IMR-90 (cell line): ENCODE data around the gene BCL2L1. TPM values are rescaled to one million over a fixed set of nuclear protein-coding genes. Genes with fewer than 3 reads are reported as not detected.

ENCODE experiments used
- ATAC-seq: fragments of 200-7000 bp; cut with Tn5 transposase; 2 replicates; pipeline ENCODE4 v1.9.1; 2020; ENCODE audit warnings: low read depth, mild to moderate bottlenecking, moderate library complexity
- BruUV-seq: library from RNA; stranded (reverse); fragments of 400-500 nt; replicated peaks from 2 replicates; lab custom pipeline; 2021; lab: Mats Ljungman, UMichigan
- CTCF ChIA-PET: fragments of 300-600 bp; formaldehyde crosslinking; extraction: SDS; loops from one replicate; lab custom pipeline; 2021; ENCODE audit warnings: antibody characterized with exemption; lab: Yijun Ruan, JAX
- POLR2A ChIA-PET: fragments of 300-600 bp; sonication (Branson Sonifier 250); formaldehyde crosslinking; loops from one replicate; lab custom pipeline; 2022; ENCODE audit warnings: antibody characterized with exemption; ENCODE audit not compliant: unreplicated experiment; lab: Charles Lee
- DNase-seq: peaks from one replicate; pipeline ENCODE4 v3.0.0; 2013
- H2AFZ ChIP-seq: replicated peaks from 2 replicates; pipeline ENCODE3; 2013; ENCODE audit warnings: low read length, mild to moderate bottlenecking; ENCODE audit not compliant: poor library complexity
- H2AK5ac ChIP-seq: 2 replicates; pipeline ENCODE4 v1.6.1; 2013; ENCODE audit warnings: low read depth, low read length, inconsistent platforms
- H2AK9ac ChIP-seq: replicated peaks from 2 replicates; pipeline ENCODE3; 2013; ENCODE audit warnings: mild to moderate bottlenecking, low read depth, low read length, moderate library complexity; ENCODE audit not compliant: poor library complexity
- H2BK120ac ChIP-seq: 2 replicates; pipeline ENCODE4 v1.6.1; 2013; ENCODE audit warnings: low read depth, low read length, inconsistent platforms
- H2BK15ac ChIP-seq: 3 replicates; pipeline ENCODE4 v1.6.1; 2013; ENCODE audit warnings: low read depth, low read length, inconsistent platforms
- H2BK20ac ChIP-seq: 2 replicates; pipeline ENCODE4 v1.6.1; 2013; ENCODE audit warnings: low read depth, mild to moderate bottlenecking, inconsistent platforms, low read length, moderate library complexity
- H2BK5ac ChIP-seq: 2 replicates; pipeline ENCODE4 v1.6.1; 2013; ENCODE audit warnings: mild to moderate bottlenecking, low read depth, low read length, inconsistent platforms; ENCODE audit not compliant: poor library complexity, severe bottlenecking
- H3K14ac ChIP-seq: replicated peaks from 2 replicates; pipeline ENCODE4 v1.6.1; 2013; ENCODE audit warnings: low read depth, low read length, inconsistent platforms
- H3K18ac ChIP-seq: 2 replicates; pipeline ENCODE4 v1.6.1; 2013; ENCODE audit warnings: low read depth, low read length, control low read depth
- H3K23ac ChIP-seq: 2 replicates; pipeline ENCODE4 v1.6.1; 2013; ENCODE audit warnings: low read depth, low read length, inconsistent platforms
- H3K27ac ChIP-seq: 2 replicates; pipeline ENCODE4 v1.5.1; 2013; ENCODE audit warnings: mild to moderate bottlenecking, control low read depth, low read length; ENCODE audit not compliant: insufficient read depth
- H3K27me3 ChIP-seq: 2 replicates; pipeline ENCODE4 v1.6.1; 2013; ENCODE audit warnings: low read length; ENCODE audit not compliant: control insufficient read depth, insufficient read depth
- H3K36me3 ChIP-seq: 2 replicates; pipeline ENCODE4 v1.6.1; 2013; ENCODE audit warnings: low read length, mixed read lengths; ENCODE audit not compliant: control insufficient read depth, insufficient read depth
- H3K4ac ChIP-seq: 2 replicates; pipeline ENCODE4 v1.6.1; 2013; ENCODE audit warnings: low read depth, low read length, inconsistent platforms
- H3K4me1 ChIP-seq: 2 replicates; pipeline ENCODE4 v1.6.1; 2013; ENCODE audit warnings: low read length, mixed read lengths; ENCODE audit not compliant: control insufficient read depth, insufficient read depth
- H3K4me2 ChIP-seq: 2 replicates; pipeline ENCODE4 v1.6.1; 2013; ENCODE audit warnings: low read depth, mild to moderate bottlenecking, control low read depth, low read length, moderate library complexity
- H3K4me3 ChIP-seq: 2 replicates; pipeline ENCODE4 v1.5.1; 2013; ENCODE audit warnings: low read depth, mild to moderate bottlenecking, control low read depth, low read length, moderate library complexity; ENCODE audit not compliant: insufficient read depth
- H3K56ac ChIP-seq: 2 replicates; pipeline ENCODE4 v1.6.1; 2013; ENCODE audit warnings: low read length, inconsistent platforms; ENCODE audit not compliant: insufficient read depth; ENCODE audit errors: extremely low read depth
- H3K79me1 ChIP-seq, 2 experiments: 2 replicates each; pipeline ENCODE4 v1.6.1; 2013; ENCODE audit warnings: low read length in 2 of 2, inconsistent platforms in 1 of 2, low read depth in 1 of 2
- H3K9ac ChIP-seq: 2 replicates; pipeline ENCODE4 v1.6.1; 2013; ENCODE audit warnings: low read depth, low read length, control low read depth
- H3K9me1 ChIP-seq: 2 replicates; pipeline ENCODE4 v1.6.1; 2013; ENCODE audit warnings: low read length, inconsistent platforms; ENCODE audit not compliant: insufficient read depth
- H3K9me3 ChIP-seq: 2 replicates; pipeline ENCODE4 v1.6.1; 2013; ENCODE audit warnings: low read length; ENCODE audit not compliant: control insufficient read depth, insufficient read depth
- H4K20me1 ChIP-seq: 2 replicates; pipeline ENCODE4 v1.6.1; 2013; ENCODE audit warnings: low read length, inconsistent platforms; ENCODE audit not compliant: insufficient read depth
- H4K5ac ChIP-seq: 2 replicates; pipeline ENCODE4 v1.6.1; 2013; ENCODE audit warnings: mild to moderate bottlenecking, low read depth, low read length, control low read depth
- H4K8ac ChIP-seq, 2 experiments: 2 replicates each; pipeline ENCODE4 v1.6.1; 2013; ENCODE audit warnings: low read depth in 2 of 2, low read length in 2 of 2, control low read depth in 1 of 2, inconsistent platforms in 1 of 2
- H4K91ac ChIP-seq: 2 replicates; pipeline ENCODE4 v1.6.1; 2013; ENCODE audit warnings: low read depth, low read length, inconsistent platforms; ENCODE audit not compliant: insufficient read depth
- BHLHE40 ChIP-seq: fragments of 150-350 bp; IDR thresholded peaks from 2 replicates; pipeline ENCODE4 v1.6.1; 2016; ENCODE audit warnings: mild to moderate bottlenecking, low read depth, low read length
- MAZ ChIP-seq: IDR thresholded peaks from 2 replicates; pipeline ENCODE4 v1.6.1; 2012; ENCODE audit warnings: low read depth, mild to moderate bottlenecking, low read length, improper control_type of control experiment, moderate library complexity, borderline replicate concordance
- NFE2L2 ChIP-seq: fragments of 150-350 bp; IDR thresholded peaks from 2 replicates; pipeline ENCODE4 v1.6.1; 2016; ENCODE audit warnings: low read depth, mild to moderate bottlenecking, low read length
- POLR2A ChIP-seq: IDR thresholded peaks from 2 replicates; pipeline ENCODE4 v1.6.1; 2012; ENCODE audit warnings: mild to moderate bottlenecking, low read depth, low read length
- RAD21 ChIP-seq: IDR thresholded peaks from 2 replicates; pipeline ENCODE4 v1.6.1; 2012; ENCODE audit warnings: low read length, improper control_type of control experiment
- SMC3 ChIP-seq: fragments of 150-350 bp; IDR thresholded peaks from 2 replicates; pipeline ENCODE4 v1.6.1; 2016; ENCODE audit warnings: low read depth, mild to moderate bottlenecking, antibody characterized with exemption, low read length, moderate library complexity
- WGBS, 2 experiments: methylation state at CpG; one replicate each; pipeline versions ENCODE4 v1.1.5 to v1.1.7; 2013; ENCODE audit warnings: missing lambda C conversion rate in 2 of 2; ENCODE audit not compliant: insufficient read length in 1 of 2; ENCODE audit errors: extremely low coverage in 2 of 2; 5-methylcytosine and 5-hydroxymethylcytosine counted together
- dilution Hi-C: fragments of 300-500 bp; cut with HindIII; formaldehyde crosslinking; loops from one replicate; pipeline ENCODE4 v1.14.3; 2018; ENCODE audit warnings: low sequenced_read_pairs; ENCODE audit not compliant: unreplicated experiment
- in situ Hi-C: fragments of 300-500 bp; cut with MboI; formaldehyde crosslinking; loops from 3 replicates; pipeline ENCODE4 v1.14.3; 2019; ENCODE audit warnings: low sequenced_read_pairs, inconsistent platforms, mixed read lengths
- intact Hi-C: fragments of 100-400 bp; cut with micrococcal nuclease; formaldehyde crosslinking; loops from 2 replicates; pipeline ENCODE4 v1.10.0; 2022
- polyA plus RNA-seq, 3 experiments: library from polyadenylated mRNA; depleted of rRNA; stranded (reverse); fragments of >200 nt; gene quantifications; 2 replicates each; pipeline ENCODE4 v1.2.3, GENCODE V29; 2012; ENCODE audit warnings: low replicate concordance in 1 of 3
- total RNA-seq: library from RNA; depleted of rRNA; stranded (reverse); fragments of >200 nt; gene quantifications from 2 replicates; pipeline ENCODE4 v1.2.3, GENCODE V29; 2012

Gene BCL2L1
- total and polyA plus RNA-seq, 2 of the 4 experiments (the other 2 are of a cell fraction), result 40.2 to 41.9 TPM

DNA sequence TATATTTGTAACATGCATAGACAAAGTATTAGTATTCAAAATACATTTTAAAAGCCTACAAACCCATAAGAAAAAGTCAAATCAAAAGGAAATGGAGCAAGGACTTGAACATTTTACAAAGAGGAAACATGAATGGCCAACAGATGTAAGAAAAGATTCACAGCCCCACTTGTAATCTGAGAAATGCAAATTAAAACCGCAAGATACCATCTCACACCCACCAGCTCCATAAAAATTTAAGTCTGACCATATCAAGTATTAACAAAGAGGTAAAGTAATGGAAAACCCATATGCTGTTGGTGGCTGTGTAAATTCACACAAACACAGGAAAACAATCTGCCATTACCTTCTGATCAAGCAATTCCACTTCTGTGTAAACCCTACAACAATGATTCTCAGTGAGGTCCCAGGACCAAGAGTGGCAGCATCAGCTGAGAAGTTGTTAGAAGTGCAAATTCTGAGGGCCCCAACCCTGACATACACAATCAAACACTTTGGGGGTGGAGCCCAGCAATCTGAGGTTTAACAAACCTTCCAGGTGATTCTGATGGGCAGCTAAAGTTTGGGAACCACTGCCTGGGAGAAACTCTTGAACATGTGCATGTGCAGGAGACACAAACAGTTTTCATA, 30.9 kb downstream of the BCL2L1 start:
- Histone ChIP-seq H3K27me3 (no peaks in the 10 kb centered on the region), H3K79me1 (peaks cover 51 to 83% of the 10 kb centered on the region in 2 experiments), H3K56ac (no peak overlapping the region), H3K14ac (peak overlapping the region; percentile 0; the same call in 1 of the 2 replicates), H3K27ac (peak overlapping the region; percentile 33; the same call in 1 of the 2 replicates), H4K20me1 (no peaks in the 10 kb centered on the region; the same call in 1 of the 2 replicates), H3K4me1 (peaks cover 15% of the 10 kb centered on the region), H2BK20ac (peak overlapping the region; percentile 8; the same call in 1 of the 2 replicates), H2BK120ac (peak overlapping the region; percentile 35; the same call in 1 of the 2 replicates), H3K9me1 (peaks cover 31% of the 10 kb centered on the region), H3K4ac (peak overlapping the region; percentile 46; the same call in 1 of the 2 replicates), H2BK5ac (peak overlapping the region; percentile 57), H2BK15ac (no peak overlapping the region), H3K23ac (peak overlapping the region; percentile 58), H2AK9ac (no peak overlapping the region), H2AK5ac (no peak overlapping the region), H4K8ac (no peak overlapping the region), H3K36me3 (peaks cover 5% of the 10 kb centered on the region), H3K9ac (no peak overlapping the region), H3K4me3 (no peak overlapping the region), H4K91ac (no peak overlapping the region), H2AFZ (no peak overlapping the region), H3K9me3 (no peaks in the 10 kb centered on the region), H3K18ac (peak overlapping the region; percentile 14; the same call in 1 of the 2 replicates), H4K5ac (peak overlapping the region; percentile 8; the same call in 1 of the 2 replicates), H3K4me2 (peak overlapping the region; percentile 36; the same call in 1 of the 2 replicates)
- BruUV-seq, result no TSS peak
- no peak for TF ChIP-seq BHLHE40
- TF ChIP-seq NFE2L2, result no peak
- TF ChIP-seq SMC3, result no peak
- TF ChIP-seq RAD21, result no peak
- TF ChIP-seq MAZ, result no peak
- TF ChIP-seq POLR2A, result no peak
- ChIA-PET CTCF (no interaction called here), POLR2A (no interaction called here)
- ATAC-seq (no peak), DNase-seq (peak; percentile 59)
- intact Hi-C loops, result no loop called here
- dilution Hi-C loops, result no loop called here
- in situ Hi-C loops, result no loop called here
- WGBS, 2 experiments, result no CpG with 5 or more reads among the region's 1 CpG
